ENCODE data around the gene RPRD1B.

The RPRD1B gene

DNA sequence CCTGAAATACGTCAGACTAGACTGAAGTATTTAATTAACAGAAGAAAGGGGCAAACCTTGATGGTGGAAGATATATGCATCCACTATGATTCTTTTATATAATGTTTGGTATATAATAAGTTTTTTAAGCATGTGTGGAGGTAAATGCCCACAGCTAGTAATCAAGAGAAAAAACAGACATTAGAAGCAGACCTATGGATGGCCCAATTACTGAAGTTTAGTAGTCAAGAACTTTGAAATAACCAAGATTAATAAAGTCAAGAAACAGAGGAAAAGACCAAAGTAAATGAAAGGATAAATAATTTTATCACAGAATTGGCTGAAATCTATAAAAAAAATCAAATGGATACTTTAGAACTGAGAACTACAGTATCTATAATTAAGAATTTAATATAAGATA, 15.6 kb upstream of the RPRD1B start:
- no peak for DNase-seq (ENCODE audit: low spot score)
- TF ChIP-seq, protein P1, sequence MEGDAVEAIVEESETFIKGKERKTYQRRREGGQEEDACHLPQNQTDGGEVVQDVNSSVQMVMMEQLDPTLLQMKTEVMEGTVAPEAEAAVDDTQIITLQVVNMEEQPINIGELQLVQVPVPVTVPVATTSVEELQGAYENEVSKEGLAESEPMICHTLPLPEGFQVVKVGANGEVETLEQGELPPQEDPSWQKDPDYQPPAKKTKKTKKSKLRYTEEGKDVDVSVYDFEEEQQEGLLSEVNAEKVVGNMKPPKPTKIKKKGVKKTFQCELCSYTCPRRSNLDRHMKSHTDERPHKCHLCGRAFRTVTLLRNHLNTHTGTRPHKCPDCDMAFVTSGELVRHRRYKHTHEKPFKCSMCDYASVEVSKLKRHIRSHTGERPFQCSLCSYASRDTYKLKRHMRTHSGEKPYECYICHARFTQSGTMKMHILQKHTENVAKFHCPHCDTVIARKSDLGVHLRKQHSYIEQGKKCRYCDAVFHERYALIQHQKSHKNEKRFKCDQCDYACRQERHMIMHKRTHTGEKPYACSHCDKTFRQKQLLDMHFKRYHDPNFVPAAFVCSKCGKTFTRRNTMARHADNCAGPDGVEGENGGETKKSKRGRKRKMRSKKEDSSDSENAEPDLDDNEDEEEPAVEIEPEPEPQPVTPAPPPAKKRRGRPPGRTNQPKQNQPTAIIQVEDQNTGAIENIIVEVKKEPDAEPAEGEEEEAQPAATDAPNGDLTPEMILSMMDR (IDR thresholded peaks at IDR 0.05; ENCODE audit: extremely low read depth, missing control alignments) = no peak

DNA sequence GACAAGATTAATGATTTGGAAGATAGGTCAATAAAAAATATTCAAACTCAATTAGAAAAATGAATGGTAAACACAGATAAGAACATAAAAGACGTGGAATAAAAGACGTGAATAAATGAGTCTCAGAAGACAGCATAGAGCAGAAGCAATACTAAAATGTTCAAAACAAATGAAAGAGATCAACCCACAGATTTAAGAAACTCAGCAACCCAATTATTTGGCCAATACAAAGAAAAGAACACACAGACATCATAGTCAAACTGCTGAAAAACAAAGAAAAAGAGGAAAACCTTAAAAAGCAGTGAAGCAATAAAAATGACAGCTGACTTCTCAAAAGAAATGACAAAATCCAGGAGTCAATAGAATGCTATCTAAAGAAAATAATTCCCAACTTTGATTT, 15.2 kb upstream of the RPRD1B start:
- TF ChIP-seq, protein P1 (IDR thresholded peaks at IDR 0.05; ENCODE audit: extremely low read depth, missing control alignments) = no peak

DNA sequence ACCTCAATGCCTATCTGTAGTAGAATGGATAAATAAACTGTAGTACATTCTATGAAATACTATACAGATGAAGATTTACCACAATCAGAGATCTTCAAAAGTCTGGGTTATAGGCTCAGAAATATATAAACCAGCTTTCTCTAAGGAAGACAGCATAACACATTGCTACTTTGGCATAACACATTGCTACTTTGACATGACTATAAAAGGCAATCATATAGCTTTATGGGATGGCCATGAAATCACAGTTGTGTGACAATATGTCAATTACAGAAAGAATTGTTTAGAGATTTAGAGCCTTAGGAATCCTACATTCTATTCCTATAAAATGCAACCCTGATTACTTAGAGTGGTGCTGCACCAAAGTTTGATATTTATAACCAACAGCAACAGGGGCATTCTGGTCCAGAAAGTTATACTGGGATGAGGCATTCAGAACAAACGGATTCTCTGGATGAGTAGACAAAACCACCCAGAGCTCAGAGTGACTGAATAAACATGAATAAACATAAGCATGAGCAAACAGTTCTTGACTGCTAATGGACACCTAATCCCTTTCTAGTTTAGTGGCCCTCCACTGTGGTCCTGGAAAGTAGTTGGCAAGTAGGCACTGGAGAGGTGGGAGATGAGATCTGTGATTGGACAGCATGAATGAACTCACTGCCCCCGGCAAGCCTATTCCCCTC, 12.3 kb upstream of the RPRD1B start:
- DNase-seq (ENCODE audit: low spot score) = no peak
- TF ChIP-seq, protein P1 (IDR thresholded peaks at IDR 0.05; ENCODE audit: extremely low read depth, missing control alignments) = no peak

More for the DNA sequence above, 15.2 kb upstream of the RPRD1B start:
- DNase-seq (ENCODE audit: low spot score) = no peak

- TF ChIP-seq, protein P1 (IDR thresholded peaks at IDR 0.05; ENCODE audit: extremely low read depth, missing control alignments) = no peak
- DNase-seq (ENCODE audit: low spot score) = no peak
Observed at GRCh38 chr20:38023181-38024001, 10.2 kb upstream of the RPRD1B start.

DNA sequence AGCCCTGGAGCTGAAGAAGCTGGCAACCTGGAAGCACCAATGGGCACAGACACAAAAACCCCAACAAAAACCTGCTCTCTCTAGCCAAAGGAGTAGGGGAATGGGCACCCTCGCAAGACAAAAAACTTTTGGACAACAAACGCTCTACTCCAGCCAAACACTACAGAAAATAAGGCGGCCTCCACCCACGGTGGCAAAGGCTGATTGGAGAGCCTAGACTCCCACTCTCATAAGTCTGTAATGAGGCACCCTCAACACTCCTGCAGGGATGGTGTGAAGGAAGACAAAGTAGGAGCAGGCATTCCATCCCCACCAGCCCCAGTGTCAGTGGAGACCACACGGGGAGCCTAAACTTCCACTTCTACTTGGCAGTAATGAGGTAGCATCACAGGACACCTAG, 9.1 kb upstream of the RPRD1B start:
- DNase-seq (ENCODE audit: low spot score) = no peak
- TF ChIP-seq, protein P1 (IDR thresholded peaks at IDR 0.05; ENCODE audit: extremely low read depth, missing control alignments) = no peak

- DNase-seq (ENCODE audit: low spot score) = no peak
- TF ChIP-seq, protein P1 (IDR thresholded peaks at IDR 0.05; ENCODE audit: extremely low read depth, missing control alignments) = no peak
Observed at GRCh38 chr20:38029453-38029852, 4.1 kb upstream of the RPRD1B start.

GRCh38 chr20:38031957-38032356, 1.6 kb upstream of the RPRD1B start:
- TF ChIP-seq, protein P1 (IDR thresholded peaks at IDR 0.05; ENCODE audit: extremely low read depth, missing control alignments) = no peak
- no peak for DNase-seq (ENCODE audit: low spot score)
